Measurements from ENCODE around the gene LRRC7. TPM values are rescaled to one million over a fixed set of nuclear protein-coding genes. Genes with fewer than 3 reads are reported as not detected.

Gene LRRC7
- total RNA-seq, 2 experiments from 2014 or later: 0.14 to 0.20 TPM

DNA sequence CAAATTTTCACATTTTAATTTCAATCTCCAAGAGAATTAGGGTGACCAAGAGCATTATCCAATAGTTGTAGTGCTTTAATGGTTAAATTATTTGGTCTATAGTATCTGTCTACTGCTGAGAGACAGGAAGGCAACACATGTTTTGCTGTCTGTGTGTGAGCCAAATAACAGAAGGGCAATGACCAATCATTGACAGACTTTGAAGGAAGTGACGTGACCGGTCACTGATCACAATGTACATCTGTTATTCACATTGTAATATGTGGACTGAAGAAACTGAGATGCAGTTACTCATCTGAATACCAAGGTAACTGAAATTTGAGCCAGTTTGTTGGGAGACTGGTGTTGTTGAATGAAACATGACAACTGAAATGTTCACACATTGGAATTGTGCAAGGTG, 440.9 kb downstream of the LRRC7 start:
- H3K9me3 Mint-ChIP-seq: no peaks in the 10 kb centered on the region
- Histone ChIP-seq H3K36me3 (ENCODE audit: insufficient read depth, low read length) (no peaks in the 10 kb centered on the region), H3K4me1 (ENCODE audit: insufficient read depth, low read length) (no peaks in the 10 kb centered on the region), H3K27me3 (ENCODE audit: control insufficient read depth in 1 of 2, insufficient read depth in 2 of 2, low read length in 2 of 2) (no peaks in the 10 kb centered on the region), H3K4me3 (ENCODE audit: low read length) (no peak overlapping the region), H3K9me3 (ENCODE audit: control insufficient read depth in 1 of 2, insufficient read depth in 1 of 2, low read length in 2 of 2) (no peaks in the 10 kb centered on the region), H3K27ac (ENCODE audit: low read depth in 1 of 2, low read length in 2 of 2) (no peak overlapping the region)
- TF ChIP-seq, protein P1, sequence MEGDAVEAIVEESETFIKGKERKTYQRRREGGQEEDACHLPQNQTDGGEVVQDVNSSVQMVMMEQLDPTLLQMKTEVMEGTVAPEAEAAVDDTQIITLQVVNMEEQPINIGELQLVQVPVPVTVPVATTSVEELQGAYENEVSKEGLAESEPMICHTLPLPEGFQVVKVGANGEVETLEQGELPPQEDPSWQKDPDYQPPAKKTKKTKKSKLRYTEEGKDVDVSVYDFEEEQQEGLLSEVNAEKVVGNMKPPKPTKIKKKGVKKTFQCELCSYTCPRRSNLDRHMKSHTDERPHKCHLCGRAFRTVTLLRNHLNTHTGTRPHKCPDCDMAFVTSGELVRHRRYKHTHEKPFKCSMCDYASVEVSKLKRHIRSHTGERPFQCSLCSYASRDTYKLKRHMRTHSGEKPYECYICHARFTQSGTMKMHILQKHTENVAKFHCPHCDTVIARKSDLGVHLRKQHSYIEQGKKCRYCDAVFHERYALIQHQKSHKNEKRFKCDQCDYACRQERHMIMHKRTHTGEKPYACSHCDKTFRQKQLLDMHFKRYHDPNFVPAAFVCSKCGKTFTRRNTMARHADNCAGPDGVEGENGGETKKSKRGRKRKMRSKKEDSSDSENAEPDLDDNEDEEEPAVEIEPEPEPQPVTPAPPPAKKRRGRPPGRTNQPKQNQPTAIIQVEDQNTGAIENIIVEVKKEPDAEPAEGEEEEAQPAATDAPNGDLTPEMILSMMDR (IDR thresholded peaks at IDR 0.05): no peak
- no peaks in the 10 kb centered on the region for H3K27me3 Mint-ChIP-seq
- intact Hi-C loops (cut with DNase I, micrococcal nuclease): no loop called here
- no peaks in the 10 kb centered on the region for H3K36me3 Mint-ChIP-seq (ENCODE audit: low read depth)
- ATAC-seq (ENCODE audit: poor library complexity) (no peak), DNase-seq (no peak)
- CTCF ChIA-PET: no interaction called here
- H3K4me1 Mint-ChIP-seq (ENCODE audit: low read depth): no peaks in the 10 kb centered on the region
- no peak overlapping the region for H3K27ac Mint-ChIP-seq
- POLR2A ChIA-PET: no interaction called here
- H3K4me3 Mint-ChIP-seq: no peak overlapping the region

DNA sequence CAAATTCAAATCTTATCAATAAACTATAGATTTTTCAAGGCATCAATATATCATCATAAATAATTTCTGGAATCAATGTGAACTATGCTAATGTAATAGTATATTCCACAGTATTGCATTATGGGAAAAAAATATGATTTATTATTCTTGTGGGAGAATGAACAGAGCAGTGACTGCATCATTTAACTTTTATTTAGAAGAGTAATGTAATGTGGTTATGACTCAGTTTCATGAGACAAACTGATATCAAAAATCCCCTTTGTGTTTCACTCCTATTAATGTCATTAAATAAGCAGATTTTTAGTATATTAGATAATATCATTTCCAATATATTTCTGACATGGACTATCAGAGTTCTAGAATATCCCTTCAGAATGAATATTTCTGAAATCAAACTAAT, 450.0 kb downstream of the LRRC7 start:
- Mint-ChIP-seq H3K36me3 (ENCODE audit: low read depth) (no peaks in the 10 kb centered on the region), H3K27me3 (no peaks in the 10 kb centered on the region), H3K9me3 (no peaks in the 10 kb centered on the region), H3K27ac (no peak overlapping the region), H3K4me3 (no peak overlapping the region), H3K4me1 (ENCODE audit: low read depth) (no peaks in the 10 kb centered on the region)
- H3K27ac ChIP-seq (ENCODE audit: low read depth in 1 of 2, low read length in 2 of 2): no peak overlapping the region
- no peaks in the 10 kb centered on the region for H3K27me3 ChIP-seq (ENCODE audit: control insufficient read depth in 1 of 2, insufficient read depth in 2 of 2, low read length in 2 of 2)
- no peaks in the 10 kb centered on the region for H3K4me1 ChIP-seq (ENCODE audit: insufficient read depth, low read length)
- no peaks in the 10 kb centered on the region for H3K36me3 ChIP-seq (ENCODE audit: insufficient read depth, low read length)
- ATAC-seq (ENCODE audit: poor library complexity) (no peak), DNase-seq (no peak)
- POLR2A ChIA-PET: no interaction called here
- intact Hi-C loops (cut with DNase I, micrococcal nuclease): no loop called here
- CTCF ChIA-PET: no interaction called here
- no peak overlapping the region for H3K4me3 ChIP-seq (ENCODE audit: low read length)
- TF ChIP-seq, protein P1 (IDR thresholded peaks at IDR 0.05): no peak
- H3K9me3 ChIP-seq (ENCODE audit: control insufficient read depth in 1 of 2, insufficient read depth in 1 of 2, low read length in 2 of 2): no peaks in the 10 kb centered on the region

DNA sequence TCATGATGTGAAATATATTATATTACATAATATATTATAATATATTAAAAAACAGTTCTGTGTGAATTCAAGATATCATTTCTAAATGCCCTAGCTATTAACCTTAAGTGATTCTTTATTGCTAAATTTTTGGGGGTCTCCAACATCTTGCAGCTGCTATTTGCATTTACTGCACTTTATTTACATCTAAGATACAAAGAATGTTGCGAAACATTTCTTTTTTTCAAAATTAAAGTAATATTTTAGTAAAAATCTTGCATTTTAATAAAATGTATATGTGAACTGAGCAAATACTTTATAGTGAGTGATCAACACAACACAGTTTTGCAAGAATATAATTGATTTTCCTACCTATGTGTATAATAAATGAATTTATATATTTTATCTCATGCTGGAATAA, 456.6 kb downstream of the LRRC7 start:
- CTCF ChIA-PET: no interaction called here
- Histone ChIP-seq H3K27me3 (ENCODE audit: control insufficient read depth in 1 of 2, insufficient read depth in 2 of 2, low read length in 2 of 2) (no peaks in the 10 kb centered on the region), H3K4me1 (ENCODE audit: insufficient read depth, low read length) (no peaks in the 10 kb centered on the region), H3K4me3 (ENCODE audit: low read length) (no peak overlapping the region), H3K36me3 (ENCODE audit: insufficient read depth, low read length) (no peaks in the 10 kb centered on the region), H3K9me3 (ENCODE audit: control insufficient read depth in 1 of 2, insufficient read depth in 1 of 2, low read length in 2 of 2) (no peaks in the 10 kb centered on the region), H3K27ac (ENCODE audit: low read depth in 1 of 2, low read length in 2 of 2) (no peak overlapping the region)
- H3K4me3 Mint-ChIP-seq: no peak overlapping the region
- TF ChIP-seq, protein P1 (IDR thresholded peaks at IDR 0.05): no peak
- no peaks in the 10 kb centered on the region for H3K27me3 Mint-ChIP-seq
- ATAC-seq (ENCODE audit: poor library complexity) (no peak), DNase-seq (no peak)
- H3K27ac Mint-ChIP-seq: no peak overlapping the region
- H3K36me3 Mint-ChIP-seq (ENCODE audit: low read depth): no peaks in the 10 kb centered on the region
- intact Hi-C loops (cut with DNase I, micrococcal nuclease): no loop called here
- H3K4me1 Mint-ChIP-seq (ENCODE audit: low read depth): no peaks in the 10 kb centered on the region
- H3K9me3 Mint-ChIP-seq: no peaks in the 10 kb centered on the region
- POLR2A ChIA-PET: no interaction called here

All from CD4-positive, alpha-beta T cell (primary cell).